CD4-positive, alpha-beta T cell treated with Interleukin-15 for 4 hours (primary cell): ENCODE data around the gene FKBP8.

Experiments
- DNase-seq: peaks from one replicate; pipeline ENCODE4 v3.0.0-alpha.2; 2020; ENCODE audit warnings: low spot score

FKBP8 gene

GRCh38 chr19:18502246-18502637 is 41.1 kb downstream of the FKBP8 start:
- no peak for DNase-seq

GRCh38 chr19:18501832-18502231 is 41.5 kb downstream of the FKBP8 start:
- DNase-seq, result no peak

- no peak for DNase-seq
Observed at GRCh38 chr19:18501351-18501750, 42.0 kb downstream of the FKBP8 start.

- DNase-seq, result no peak
Observed at GRCh38 chr19:18500799-18501198, 42.6 kb downstream of the FKBP8 start.

- DNase-seq, result no peak
Observed at GRCh38 chr19:18500376-18500775, 43.0 kb downstream of the FKBP8 start.

GRCh38 chr19:18499055-18499775 is 44.2 kb downstream of the FKBP8 start:
- DNase-seq, result no peak

- DNase-seq, result no peak
Observed at GRCh38 chr19:18496980-18497256, 46.5 kb downstream of the FKBP8 start.

- peak; percentile 88 for DNase-seq
Observed at GRCh38 chr19:18496167-18496979, 47.0 kb downstream of the FKBP8 start.

- no peak for DNase-seq
Observed at GRCh38 chr19:18495204-18495911, 48.0 kb downstream of the FKBP8 start.

- no peak for DNase-seq
Observed at GRCh38 chr19:18494267-18494607, 49.1 kb downstream of the FKBP8 start.

- no peak for DNase-seq
Observed at GRCh38 chr19:18493440-18494266, 49.7 kb downstream of the FKBP8 start.

GRCh38 chr19:18491995-18492953 is 51.1 kb downstream of the FKBP8 start:
- DNase-seq, result no peak

GRCh38 chr19:18490728-18491127 is 52.6 kb downstream of the FKBP8 start:
- DNase-seq, result no peak

- no peak for DNase-seq
Observed at GRCh38 chr19:18489627-18490184, 53.7 kb downstream of the FKBP8 start.

- no peak for DNase-seq
Observed at GRCh38 chr19:18488838-18489626, 54.3 kb downstream of the FKBP8 start.

- no peak for DNase-seq
Observed at GRCh38 chr19:18488403-18488723, 55.0 kb downstream of the FKBP8 start.

- DNase-seq, result no peak
Observed at GRCh38 chr19:18487576-18488402, 55.6 kb downstream of the FKBP8 start.

GRCh38 chr19:18486746-18487145 is 56.6 kb downstream of the FKBP8 start:
- no peak for DNase-seq

GRCh38 chr19:18484992-18485391 is 58.4 kb downstream of the FKBP8 start:
- DNase-seq, result no peak
